DMS53 treated with DMSO at 0.1 percent for 48 hours (cell line): ENCODE measurements around the gene FASTKD1.
"Not testable (repeated sequence)": the region's sequence is repeated elsewhere in the genome, so short reads cannot be mapped to it uniquely, and the experiment has no call there.

Experiments used
- DNase-seq: peaks from one replicate; lab custom pipeline; 2025; ENCODE audit not compliant: unreplicated experiment; lab: John Stamatoyannopoulos, UW

FASTKD1 gene, protein sequence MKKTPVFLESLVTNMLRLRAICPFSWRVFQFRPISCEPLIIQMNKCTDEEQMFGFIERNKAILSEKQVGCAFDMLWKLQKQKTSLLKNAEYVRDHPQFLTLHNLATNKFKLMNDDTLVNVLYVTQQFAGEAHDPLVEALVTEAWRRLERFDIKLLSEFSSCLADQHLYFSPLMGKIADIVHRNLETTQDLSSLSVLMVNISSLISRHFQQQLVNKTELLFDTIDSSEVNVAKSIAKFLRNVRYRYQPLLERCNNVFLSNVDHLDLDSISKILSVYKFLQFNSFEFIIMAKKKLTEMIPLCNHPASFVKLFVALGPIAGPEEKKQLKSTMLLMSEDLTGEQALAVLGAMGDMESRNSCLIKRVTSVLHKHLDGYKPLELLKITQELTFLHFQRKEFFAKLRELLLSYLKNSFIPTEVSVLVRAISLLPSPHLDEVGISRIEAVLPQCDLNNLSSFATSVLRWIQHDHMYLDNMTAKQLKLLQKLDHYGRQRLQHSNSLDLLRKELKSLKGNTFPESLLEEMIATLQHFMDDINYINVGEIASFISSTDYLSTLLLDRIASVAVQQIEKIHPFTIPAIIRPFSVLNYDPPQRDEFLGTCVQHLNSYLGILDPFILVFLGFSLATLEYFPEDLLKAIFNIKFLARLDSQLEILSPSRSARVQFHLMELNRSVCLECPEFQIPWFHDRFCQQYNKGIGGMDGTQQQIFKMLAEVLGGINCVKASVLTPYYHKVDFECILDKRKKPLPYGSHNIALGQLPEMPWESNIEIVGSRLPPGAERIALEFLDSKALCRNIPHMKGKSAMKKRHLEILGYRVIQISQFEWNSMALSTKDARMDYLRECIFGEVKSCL

GRCh38 chr2:169573160-169573973 lies at the start of gene FASTKD1:
Gene FASTKD1 (minus strand): TSS chr2:169573865. CDS start chr2:169572029, 1,836 bp downstream.
- peak; percentile 95 for DNase-seq

DNA sequence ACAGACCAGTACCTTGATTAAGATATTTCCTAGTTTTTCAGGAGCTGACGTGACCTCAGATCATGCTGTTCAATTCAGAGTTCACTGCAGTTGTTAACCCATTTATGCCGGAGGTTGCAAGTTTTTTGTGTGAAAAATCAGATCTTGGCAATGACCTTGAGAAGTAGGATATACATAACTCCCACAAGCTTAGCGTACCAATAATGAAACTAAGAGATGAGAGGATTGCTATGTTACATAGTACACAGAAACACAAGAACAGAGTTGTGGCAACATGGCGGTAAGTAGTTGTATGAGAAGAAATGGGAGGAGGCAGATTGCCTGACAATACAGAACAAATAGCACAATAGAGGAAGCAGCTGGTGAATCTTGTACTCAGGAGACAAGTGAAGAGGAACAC lies 49.6 kb upstream of the FASTKD1 start:
- no peak for DNase-seq

DNA sequence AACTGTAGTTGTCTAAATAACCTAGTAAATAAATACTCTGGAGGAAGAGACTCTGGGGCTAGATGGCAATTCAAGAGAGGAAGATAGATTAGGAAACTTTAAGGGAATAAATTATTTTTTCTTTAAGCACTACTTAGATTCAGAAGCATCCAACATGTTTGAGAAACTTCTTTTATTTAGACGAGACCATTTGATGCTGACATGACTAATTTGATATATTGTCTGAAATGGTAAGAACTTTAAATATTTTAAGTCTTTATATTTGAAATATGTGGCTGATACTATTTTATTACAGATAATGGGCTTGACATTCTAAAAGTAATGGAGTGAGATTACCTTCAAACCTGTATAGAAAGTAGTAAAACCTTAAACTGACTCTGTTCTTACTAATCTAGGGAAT lies 46.8 kb upstream of the FASTKD1 start:
- no peak for DNase-seq

DNA sequence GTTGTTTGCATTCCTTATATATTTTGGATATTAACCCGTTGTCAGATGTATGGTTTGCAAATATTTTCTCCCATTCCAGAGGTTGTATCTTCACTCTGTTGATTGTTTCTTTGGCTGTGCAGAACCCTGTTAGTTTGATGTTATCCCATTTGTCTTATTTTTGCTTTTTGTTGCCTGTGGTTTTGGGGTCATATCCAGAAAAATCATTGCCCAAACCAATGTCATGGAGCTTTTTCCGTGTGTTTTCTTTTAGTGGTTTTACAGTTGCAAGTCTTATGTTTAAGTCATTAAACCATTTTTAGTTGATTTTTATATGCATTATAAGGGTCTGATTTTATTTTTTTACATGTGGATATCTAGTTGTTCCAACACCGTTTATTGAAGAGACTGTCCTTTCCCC lies 46.3 kb upstream of the FASTKD1 start:
- no peak for DNase-seq

GRCh38 chr2:169615982-169616381 lies 42.3 kb upstream of the FASTKD1 start:
- DNase-seq = not testable (repeated sequence)

DNA sequence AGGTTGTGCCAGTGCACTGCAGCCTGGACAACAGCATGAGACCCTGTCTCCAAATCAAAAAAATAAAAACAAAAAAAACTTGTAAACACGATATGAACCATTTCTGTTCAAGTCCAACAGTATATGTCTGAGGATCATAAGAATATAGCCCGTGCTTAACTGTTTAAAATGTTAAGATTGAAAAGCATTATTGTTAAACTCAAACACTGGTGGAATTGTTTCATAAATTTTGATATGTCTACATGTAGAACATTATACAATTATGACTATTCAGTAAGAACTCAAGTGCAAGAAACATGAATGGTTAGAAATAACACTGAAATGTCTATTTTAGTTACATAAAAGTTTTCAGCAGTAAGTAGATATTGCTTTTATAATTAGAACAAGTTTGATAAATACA lies 40.2 kb upstream of the FASTKD1 start:
- no peak for DNase-seq

DNA sequence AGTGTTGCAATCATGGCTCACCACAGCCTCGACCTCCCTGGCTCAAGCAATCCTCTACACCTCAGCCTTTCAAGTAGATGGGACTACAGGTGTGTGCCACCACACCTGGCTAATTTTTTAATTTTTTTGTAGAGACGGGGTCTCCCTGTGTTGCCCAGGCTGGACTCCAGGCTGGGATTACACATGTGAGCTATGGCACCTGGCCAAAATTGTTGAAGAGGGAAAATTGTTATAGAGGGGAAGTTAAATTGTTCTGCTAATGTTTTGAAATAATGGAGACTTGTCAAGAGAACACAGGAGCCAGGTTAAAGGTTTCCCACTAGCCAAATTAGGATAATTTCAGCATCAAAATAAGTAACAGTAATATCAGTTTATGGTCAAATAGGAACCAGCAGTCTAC lies 35.6 kb upstream of the FASTKD1 start:
- no peak for DNase-seq

DNA sequence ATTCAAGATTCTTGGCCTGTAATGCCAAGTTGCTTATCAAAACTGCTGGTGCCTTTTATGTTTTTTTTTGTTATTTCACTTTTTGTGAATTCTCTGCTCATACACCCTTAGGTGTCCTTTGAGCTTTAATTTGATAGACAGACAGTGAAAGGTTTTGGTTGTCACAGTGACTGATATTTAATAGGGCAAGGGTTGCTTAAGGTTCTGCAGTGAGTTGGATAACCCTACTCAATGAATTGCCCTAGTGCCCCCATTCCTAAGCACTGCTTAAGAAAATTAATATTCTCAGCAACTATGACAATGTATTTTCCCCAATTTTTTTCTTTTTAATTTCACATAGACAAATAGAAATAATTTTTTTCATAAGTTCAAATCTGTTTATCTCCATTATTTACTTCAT lies 25.9 kb upstream of the FASTKD1 start:
- no peak for DNase-seq

- DNase-seq = no peak
These were observed 25.3 kb upstream of the FASTKD1 start for GRCh38 chr2:169598982-169599381.

GRCh38 chr2:169596546-169596945 lies 22.9 kb upstream of the FASTKD1 start:
- DNase-seq = not testable (repeated sequence)

GRCh38 chr2:169590804-169591203 lies 17.1 kb upstream of the FASTKD1 start:
- no peak for DNase-seq

GRCh38 chr2:169585673-169586072 lies 12.0 kb upstream of the FASTKD1 start:
- DNase-seq = no peak

- DNase-seq = peak; percentile 90
These were observed 10.6 kb upstream of the FASTKD1 start, which contains the start of gene PPIG for GRCh38 chr2:169584005-169584877. Gene PPIG (plus strand): TSS chr2:169584351. CDS start chr2:169604042, 19,691 bp downstream.

DNA sequence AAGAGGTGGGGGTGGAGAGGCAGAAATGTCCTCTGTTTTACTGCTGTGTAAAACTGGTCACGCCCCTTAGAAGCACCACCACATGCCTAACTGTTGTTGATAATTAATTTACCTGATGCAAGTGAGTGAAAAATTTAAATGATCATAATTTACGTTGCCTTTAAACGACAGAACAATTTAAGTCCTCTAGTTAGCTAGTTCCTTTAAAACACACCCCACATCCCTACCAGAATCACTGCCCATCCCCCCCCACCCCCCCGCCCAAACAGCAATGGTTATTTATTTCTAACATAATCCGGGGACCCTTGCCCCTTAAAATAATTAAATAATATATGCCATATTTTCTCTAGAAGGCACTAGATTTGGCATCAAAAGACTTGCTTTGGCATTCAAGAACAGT lies 9.9 kb upstream of the FASTKD1 start:
- no peak for DNase-seq

- not testable (repeated sequence) for DNase-seq
These were observed 9.0 kb upstream of the FASTKD1 start for GRCh38 chr2:169582552-169583266.

- no peak for DNase-seq
These were observed 5.4 kb upstream of the FASTKD1 start for GRCh38 chr2:169579044-169579443.

GRCh38 chr2:169575264-169575663 lies 1.6 kb upstream of the FASTKD1 start:
- DNase-seq = not testable (repeated sequence)

DNA sequence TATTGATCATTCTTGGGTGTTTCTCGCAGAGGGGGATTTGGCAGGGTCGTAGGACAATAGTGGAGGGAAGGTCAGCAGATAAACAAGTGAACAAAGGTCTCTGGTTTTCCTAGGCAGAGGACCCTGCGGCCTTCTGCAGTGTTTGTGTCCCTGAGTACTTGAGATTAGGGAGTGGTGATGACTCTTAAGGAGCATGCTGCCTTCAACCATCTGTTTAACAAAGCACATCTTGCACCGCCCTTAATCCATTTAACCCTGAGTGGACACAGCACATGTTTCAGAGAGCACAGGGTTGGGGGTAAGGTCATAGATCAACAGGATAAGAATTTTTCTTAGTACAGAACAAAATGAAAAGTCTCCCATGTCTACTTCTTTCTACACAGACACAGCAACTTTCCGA lies 874 bp upstream of the FASTKD1 start:
- DNase-seq = not testable (repeated sequence)

DNA sequence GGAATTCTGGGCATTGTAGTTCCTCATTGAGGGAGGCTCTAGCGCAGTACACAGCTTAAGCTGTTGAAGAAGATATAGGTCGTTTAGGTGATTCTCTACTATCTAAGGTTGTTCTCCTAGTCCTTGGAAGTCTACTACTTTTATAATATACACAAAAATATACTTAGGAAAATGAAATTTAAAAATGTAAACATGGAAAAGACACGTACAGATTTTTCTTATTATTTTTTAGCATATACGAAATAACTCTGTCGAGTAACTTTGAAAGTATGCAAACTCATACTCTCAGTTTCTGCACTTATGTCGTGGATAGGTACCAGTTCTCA lies 272 bp upstream of the FASTKD1 start:
- DNase-seq = no peak

GRCh38 chr2:169572821-169573159 lies 875 bp downstream of the FASTKD1 start:
- DNase-seq = no peak
